DND-41 (cell line): Measurements from ENCODE around the gene IFI27L1.

Experiments used
- EZH2 ChIP-seq: IDR thresholded peaks from 3 replicates; pipeline ENCODE4 v1.6.1; 2012; ENCODE audit warnings: borderline replicate concordance, low read depth, mild to moderate bottlenecking, moderate library complexity, low read length, inconsistent platforms; ENCODE audit not compliant: severe bottlenecking
- TF ChIP-seq, protein P1 (sequence below): IDR thresholded peaks from 2 replicates; pipeline ENCODE4 v1.5.1; 2012; ENCODE audit warnings: borderline replicate concordance, low read length, moderate library complexity, mild to moderate bottlenecking; ENCODE audit not compliant: poor library complexity, severe bottlenecking; ENCODE audit errors: extremely low read depth

GRCh38 chr14:94114589-94115057 is 33.5 kb downstream of the IFI27L1 start:
- TF ChIP-seq, protein P1, sequence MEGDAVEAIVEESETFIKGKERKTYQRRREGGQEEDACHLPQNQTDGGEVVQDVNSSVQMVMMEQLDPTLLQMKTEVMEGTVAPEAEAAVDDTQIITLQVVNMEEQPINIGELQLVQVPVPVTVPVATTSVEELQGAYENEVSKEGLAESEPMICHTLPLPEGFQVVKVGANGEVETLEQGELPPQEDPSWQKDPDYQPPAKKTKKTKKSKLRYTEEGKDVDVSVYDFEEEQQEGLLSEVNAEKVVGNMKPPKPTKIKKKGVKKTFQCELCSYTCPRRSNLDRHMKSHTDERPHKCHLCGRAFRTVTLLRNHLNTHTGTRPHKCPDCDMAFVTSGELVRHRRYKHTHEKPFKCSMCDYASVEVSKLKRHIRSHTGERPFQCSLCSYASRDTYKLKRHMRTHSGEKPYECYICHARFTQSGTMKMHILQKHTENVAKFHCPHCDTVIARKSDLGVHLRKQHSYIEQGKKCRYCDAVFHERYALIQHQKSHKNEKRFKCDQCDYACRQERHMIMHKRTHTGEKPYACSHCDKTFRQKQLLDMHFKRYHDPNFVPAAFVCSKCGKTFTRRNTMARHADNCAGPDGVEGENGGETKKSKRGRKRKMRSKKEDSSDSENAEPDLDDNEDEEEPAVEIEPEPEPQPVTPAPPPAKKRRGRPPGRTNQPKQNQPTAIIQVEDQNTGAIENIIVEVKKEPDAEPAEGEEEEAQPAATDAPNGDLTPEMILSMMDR, result no peak
- no peak for TF ChIP-seq EZH2
